HG02970 (cell line): ENCODE results near the gene ATG101.

ENCODE experiments used
- ATAC-seq: cut with Tn5 transposase; IDR thresholded peaks from one replicate; pipeline ENCODE4 v1.9.1; 2021; ENCODE audit warnings: mild to moderate bottlenecking, moderate library complexity, moderate number of reproducible peaks; ENCODE audit not compliant: unreplicated experiment, low FRiP score

ATG101 gene, protein sequence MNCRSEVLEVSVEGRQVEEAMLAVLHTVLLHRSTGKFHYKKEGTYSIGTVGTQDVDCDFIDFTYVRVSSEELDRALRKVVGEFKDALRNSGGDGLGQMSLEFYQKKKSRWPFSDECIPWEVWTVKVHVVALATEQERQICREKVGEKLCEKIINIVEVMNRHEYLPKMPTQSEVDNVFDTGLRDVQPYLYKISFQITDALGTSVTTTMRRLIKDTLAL

GRCh38 chr12:52069327-52070184, at the start of gene ATG101:
Gene ATG101, plus strand, starts transcription at chr12:52069978. Its CDS starts 3,673 bp downstream, at chr12:52073651.
- ATAC-seq: peak; percentile 95

DNA sequence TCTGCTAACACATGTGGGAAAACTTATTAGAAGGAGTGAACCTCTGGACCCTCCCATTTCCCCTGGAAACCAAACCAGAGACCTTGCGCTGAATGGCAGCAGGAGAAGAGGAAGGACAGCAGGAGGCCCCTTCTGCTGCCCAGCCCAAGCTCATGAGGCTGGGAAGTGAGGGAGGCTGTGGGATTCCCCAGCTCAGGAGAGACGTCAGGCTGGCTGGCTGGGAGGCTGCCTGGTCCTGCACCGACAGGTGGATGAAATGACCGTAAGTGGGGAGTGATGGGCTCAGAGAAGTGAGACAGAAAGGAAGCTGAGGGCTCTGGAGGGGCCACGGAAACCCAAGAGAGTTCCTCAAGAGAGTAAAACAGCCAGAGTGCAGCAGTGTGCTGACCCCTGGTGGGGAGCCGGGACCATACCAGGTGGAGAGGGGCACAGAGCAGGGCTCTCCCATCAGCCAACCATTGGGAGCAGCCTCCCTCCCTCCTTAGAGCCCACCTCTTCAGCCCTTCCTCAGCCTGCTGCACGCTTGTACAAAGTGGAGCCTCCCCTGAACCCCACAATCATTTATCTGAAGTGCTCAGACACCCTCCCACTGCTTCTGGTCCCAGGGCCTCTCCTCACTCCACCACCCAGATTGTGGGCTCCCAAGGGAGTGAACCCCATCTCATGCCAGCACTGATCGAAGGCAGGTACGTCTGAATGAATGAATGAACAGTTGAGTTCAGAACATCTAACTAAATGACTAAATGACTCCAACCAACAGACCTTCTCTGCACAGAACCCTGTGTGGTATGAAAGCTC, 49.0 kb upstream of the ATG101 start:
- ATAC-seq: no peak

GRCh38 chr12:52022841-52023181, 47.0 kb upstream of the ATG101 start:
- ATAC-seq: no peak

DNA sequence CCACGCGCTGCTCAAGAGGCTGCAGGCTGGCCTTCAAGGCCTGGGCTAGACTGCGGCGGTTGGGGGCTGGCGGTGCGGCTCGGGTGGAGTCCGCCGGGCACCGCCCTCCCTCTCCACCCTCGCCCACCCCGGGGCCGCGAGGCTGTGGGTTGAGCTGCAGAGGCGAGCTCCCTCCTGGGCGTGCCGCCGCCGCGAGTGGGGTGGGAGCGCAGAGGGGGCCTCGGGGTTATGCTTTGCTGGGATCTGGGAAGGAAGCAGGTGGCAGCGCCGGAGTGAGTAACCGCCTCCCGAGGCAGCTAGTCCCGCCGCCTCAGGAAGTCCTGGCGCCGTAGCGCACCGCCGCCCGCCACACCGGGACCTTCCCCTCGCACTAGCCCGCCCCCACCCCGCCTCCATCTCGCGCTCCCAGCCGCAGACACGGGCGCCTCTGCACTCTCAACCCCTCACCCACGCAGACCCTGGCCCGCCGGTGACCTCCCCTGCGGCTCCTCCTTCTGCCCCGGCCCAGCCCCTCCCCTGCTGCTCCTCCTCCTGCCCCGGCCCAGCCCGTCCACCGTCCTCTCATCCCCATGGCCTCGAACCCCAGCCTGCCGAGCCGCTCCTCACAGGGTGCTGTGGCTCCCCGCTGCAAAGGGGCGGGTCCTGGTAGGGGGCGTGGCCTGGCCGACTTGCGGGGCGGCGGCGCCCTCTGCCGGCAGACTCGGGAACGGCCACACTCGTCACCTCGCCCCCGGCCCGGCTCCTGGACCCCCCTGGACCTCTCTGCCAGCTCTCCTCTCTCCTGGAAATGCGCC, 46.4 kb upstream of the ATG101 start:
- ATAC-seq: no peak

- no peak for ATAC-seq
These were observed 45.6 kb upstream of the ATG101 start for GRCh38 chr12:52023976-52024688.

DNA sequence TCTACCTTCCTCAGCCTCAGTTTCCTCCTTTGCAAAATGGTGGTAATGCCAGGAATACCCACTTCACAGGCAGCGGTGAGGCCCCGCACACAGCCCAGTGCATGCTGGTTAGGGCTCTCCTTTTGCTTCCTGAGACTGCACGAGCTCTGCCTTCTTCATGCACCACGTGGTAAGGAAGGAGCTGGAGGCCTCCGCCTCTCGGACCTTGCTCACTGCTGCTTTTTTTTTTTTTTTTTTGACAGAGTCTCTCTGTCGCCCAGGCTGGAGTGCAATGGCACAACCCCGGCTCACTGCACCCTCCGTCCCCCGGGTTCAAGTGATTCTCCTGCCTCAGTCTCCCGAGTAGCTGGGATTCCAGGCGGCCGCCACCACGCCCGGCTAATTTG, 44.9 kb upstream of the ATG101 start:
- no peak for ATAC-seq

- no peak for ATAC-seq
These were observed 43.5 kb upstream of the ATG101 start for GRCh38 chr12:52026263-52026662.

DNA sequence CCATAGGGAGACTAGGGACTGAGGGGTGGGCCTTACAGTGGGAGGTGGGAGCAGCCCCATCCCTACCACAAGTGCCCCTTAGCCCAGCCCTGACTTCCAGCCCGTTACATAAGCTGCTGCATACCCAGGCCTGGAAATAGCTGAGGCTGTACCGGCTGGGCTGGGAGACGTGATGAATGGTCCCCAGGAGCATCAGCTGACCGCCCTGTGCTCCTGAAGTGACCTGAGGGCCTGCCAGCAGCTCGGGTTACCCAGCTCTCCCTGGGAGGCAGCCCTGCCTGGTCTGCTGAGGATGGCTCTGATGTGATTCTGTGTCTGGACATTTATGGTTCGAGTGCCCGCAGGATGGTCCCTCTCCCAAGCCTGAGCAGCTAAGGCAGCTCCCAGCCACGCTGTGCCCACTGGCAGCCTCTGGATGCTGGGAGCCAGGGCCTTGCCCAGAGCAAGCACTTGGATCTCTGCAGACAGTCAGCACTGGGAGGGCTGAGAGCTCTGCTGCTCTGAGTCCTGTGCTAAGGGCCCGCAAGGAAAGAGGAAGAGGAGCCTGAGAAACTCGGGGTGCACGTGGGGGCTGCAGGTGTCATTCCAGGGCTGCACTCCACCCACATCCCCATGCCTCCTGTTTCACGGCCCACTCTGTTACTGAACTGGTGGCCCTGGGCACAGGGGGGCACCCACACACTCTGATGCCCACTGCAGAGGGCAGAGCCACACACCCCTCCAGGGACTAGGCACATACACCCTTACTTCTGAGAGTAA, 42.5 kb upstream of the ATG101 start:
- ATAC-seq: no peak

DNA sequence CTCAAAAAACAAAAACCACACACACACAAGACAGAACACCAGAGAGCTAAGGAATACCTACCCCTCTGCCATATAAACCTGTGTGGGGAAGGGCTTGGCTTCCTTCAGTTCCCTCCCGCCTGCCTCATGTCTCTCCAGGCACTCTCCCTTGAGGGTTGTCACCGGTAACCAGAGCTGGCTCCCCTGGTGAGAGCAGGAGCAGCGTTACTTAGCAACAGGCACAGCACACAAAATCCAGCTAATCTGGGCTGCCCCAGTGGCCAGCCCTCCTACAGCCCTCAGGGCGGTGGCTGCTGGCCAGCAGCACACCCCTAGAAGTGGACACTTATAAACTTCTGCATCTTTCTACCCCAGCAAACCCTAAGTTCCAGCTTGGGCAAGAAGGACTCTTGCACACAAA, 40.1 kb upstream of the ATG101 start:
- no peak for ATAC-seq

DNA sequence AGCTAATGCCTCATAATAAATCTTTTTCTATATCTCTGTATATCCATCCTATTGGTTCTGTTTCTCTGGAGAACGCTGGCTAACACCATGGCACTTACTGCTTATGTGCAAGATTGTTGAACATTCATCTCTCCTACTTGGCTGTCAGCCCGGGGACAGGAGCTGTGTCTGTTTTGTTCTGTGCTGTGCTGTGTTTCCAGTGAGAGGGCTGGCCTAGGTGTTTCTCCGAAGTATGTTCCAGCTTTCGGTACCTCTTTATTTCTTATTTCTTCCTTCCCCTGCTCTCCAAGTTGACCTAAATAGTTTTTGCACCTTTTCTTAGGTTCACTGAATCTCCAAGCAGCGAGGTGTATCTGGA, 37.4 kb upstream of the ATG101 start:
- no peak for ATAC-seq

DNA sequence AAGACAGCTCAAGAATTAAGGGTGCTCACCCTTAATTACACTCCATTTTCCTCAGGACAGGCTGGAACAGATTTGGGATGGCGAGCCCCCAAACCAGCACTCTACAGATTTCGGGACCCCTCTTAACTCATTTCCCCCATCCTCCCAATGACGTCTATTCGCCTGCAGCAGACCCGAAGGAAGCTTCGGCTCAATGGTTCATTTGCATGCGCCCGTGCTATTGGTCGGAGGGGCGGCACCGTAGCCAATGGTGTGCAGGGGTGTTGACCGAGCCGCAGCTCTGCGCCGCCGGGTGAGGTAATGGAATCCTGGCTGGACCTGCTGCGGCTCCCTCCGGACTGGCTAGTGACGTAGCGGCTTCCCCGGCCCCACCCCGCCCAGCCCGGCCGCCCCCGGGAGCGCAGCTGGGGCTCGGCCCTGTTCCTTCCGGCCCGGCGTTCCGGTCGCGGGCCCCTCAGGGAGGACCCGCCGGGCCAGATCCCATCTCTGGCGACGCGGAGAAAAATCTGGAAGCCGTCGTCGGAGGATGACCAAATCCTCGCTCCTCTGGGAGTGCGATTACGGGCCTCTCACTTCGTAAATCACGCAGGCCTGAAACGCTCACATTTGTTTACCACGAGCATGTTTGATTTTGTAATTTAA, 36.9 kb upstream of the ATG101 start:
- peak; percentile 74 for ATAC-seq

DNA sequence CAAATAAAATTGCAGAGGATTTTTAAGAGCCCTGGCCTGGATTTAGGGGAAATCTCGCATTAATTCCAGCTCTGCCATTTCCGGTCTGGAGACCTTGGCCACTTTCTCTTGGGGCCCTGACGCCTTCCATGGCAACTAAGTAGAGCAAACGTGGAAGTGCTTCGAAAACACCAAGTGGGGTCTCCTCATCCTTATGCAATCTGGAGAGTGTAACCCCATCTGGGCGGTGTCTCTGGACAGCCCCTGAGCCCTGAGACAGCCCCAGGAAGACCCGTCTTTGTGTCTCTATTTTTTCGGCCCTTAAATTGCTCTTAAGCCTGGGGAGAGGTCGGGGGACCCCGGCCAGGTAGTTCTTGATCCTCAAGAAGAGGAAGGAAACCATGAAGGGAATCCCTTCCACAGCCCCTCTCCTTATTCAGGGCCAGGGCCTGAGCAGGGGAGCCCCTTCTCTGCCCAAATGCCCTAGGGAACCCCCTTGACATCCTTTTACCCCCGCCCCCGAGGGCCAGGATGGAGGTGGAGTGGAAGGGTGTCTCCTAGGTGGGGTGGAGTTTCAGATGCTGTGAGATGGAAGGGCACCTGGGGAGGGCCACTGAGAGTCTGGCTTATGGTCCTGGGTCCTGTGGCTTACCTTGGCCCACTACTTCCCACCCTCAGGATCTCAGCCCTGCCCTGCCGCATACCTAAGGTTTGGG, 36.2 kb upstream of the ATG101 start:
- no peak for ATAC-seq

- ATAC-seq: no peak
These were observed 34.6 kb upstream of the ATG101 start for GRCh38 chr12:52035190-52035589.

DNA sequence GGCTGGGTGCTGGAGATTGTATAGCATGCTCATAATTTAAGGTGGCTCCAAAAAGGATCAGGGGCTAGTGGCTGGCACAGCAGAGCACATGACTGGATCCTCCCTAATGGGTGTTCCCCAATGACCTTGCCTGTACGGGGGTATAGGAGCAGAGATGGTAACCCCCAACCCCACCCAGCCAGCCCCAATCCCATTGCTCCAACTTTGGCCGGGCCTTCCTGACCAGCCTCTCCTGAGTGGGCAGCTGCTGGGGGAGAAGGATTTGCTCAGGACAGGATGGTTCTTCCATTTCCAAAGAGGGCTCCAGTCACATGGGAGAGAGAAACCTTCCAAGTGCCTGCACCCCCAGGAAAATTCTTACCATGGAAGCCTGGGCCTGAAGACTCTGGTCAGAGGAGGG, 33.9 kb upstream of the ATG101 start:
- no peak for ATAC-seq

GRCh38 chr12:52036587-52037171, 33.1 kb upstream of the ATG101 start:
- no peak for ATAC-seq

DNA sequence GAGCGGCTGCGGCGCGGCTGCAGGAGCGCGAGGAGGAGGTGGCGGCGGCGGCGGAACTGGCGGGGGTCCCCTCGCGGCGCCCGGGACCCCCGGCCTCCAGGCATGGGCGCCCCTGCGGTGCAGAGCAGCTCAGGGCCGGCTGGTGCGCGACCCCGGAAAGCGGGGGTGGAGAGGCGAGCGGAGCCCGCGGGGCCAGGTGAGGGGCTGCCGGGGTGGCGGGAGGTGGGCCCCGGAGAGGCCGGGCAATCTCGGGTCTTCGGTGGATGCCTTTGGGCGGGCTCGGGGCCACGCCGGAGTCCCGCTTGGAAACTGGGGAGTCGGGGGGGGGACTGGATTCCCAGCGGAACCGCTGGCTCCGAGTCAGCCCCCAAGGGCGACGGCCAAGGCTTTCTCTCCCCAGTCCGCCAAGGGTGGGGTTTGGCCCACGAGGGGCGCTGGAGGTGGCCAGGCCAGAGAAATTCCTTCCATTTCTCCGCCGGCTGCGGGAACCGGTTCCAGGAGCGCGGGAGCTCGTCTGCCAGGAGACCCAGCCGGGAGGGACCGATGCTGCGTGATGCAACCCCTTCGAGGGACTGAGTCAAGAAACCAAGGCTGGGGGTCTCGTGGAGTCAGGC, 32.4 kb upstream of the ATG101 start:
- ATAC-seq: no peak

- ATAC-seq: no peak
These were observed 31.3 kb upstream of the ATG101 start for GRCh38 chr12:52038447-52038846.
